Keratinocyte (primary cell): Measurements from ENCODE around the gene STK32C.
"Not testable (repeated sequence)": the region's sequence is repeated elsewhere in the genome, so short reads cannot be mapped to it uniquely, and the experiment has no call there.

Source experiments
- CTCF ChIP-seq, 3 experiments: IDR thresholded peaks in 1 of 3; conservative IDR thresholded peaks in 1 of 3; optimal IDR thresholded peaks in 1 of 3; 2 replicates in 2 of 3; 3 replicates in 1 of 3; pipeline versions ENCODE3 to v1.5.1; 2011; ENCODE audit warnings: low read length in 3 of 3, mild to moderate bottlenecking in 3 of 3, moderate library complexity in 2 of 3, control low read depth in 1 of 3, inconsistent platforms in 1 of 3; ENCODE audit not compliant: insufficient read depth in 2 of 3; ENCODE audit errors: extremely low read depth in 1 of 3
- EZH2 ChIP-seq: IDR thresholded peaks from one replicate; pipeline ENCODE4 v1.6.1; 2012; ENCODE audit warnings: inconsistent platforms, mild to moderate bottlenecking, low read length, moderate library complexity

DNA sequence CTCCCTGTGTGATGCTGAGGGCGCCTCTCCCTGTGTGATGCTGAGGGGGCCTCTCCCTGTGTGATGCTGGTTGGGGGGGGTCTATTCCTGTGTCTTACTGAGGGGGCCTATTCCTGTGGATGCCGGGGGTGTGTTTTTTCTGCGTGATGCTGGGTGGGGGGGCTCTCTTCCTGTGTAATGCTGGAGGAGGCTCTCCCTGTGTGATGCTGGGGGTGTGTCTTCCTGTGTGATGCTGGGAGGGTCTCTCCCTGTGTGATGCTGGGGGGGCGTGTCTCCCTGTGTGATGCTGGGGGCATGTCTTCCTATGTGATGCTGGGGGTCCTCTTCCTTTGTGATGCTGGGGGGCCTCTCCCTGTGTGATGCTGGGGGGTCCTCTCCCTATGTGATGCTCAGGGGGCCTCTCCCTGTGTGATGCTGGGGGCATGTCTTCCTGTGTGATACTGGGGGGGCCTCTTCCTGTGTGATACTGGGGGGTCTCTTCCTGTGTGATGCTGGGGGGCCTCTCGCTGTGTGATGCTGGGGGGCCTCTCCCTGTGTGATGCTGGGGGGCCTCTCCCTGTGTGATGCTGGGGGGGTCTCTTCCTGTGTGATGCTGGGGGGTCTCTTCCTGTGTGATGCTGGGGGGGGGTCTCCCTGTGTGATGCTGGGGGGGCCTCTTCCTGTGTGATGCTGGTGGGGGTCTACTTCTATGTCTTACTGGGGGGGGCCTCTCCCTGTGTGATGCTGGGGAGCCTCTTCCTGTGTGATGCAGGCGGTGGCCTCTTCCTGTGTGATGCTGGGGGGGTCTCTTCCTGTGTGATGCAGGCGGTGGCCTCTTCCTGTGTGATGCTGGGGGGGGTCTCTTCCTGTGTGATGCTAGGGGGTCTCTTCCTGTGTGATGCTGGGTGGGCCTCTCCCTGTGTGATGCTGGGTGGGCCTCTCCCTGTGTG, 148.2 kb downstream of the STK32C start:
- not testable (repeated sequence) for TF ChIP-seq CTCF (optimal IDR thresholded peaks at IDR 0.05 in 1 of 3, IDR thresholded peaks at IDR 0.05 in 1 of 3, conservative IDR thresholded peaks at IDR 0.05 in 1 of 3; ENCODE audit: extremely low read depth in 1 of 3, insufficient read depth in 2 of 3, low read length in 3 of 3); EZH2
